ENCODE measurements around the gene SMAD9.

The SMAD9 gene

GRCh38 chr13:36875431-36875830 lies 44.6 kb downstream of the SMAD9 start:
- H3K4me3 ChIP-seq (replicated peaks; ENCODE audit: low read depth, low read length), result no peak overlapping the region
- DNase-seq (ENCODE audit: extremely low read depth, low read depth), result no peak
- TF ChIP-seq CTCF (IDR thresholded peaks at IDR 0.05; ENCODE audit: low read depth, low read length, missing control alignments), result no peak

GRCh38 chr13:36872621-36873020 lies 47.4 kb downstream of the SMAD9 start:
- no peak for DNase-seq (ENCODE audit: extremely low read depth, low read depth)
- no peak for TF ChIP-seq CTCF (IDR thresholded peaks at IDR 0.05; ENCODE audit: low read depth, low read length, missing control alignments)
- no peak overlapping the region for H3K4me3 ChIP-seq (replicated peaks; ENCODE audit: low read depth, low read length)

GRCh38 chr13:36870050-36870692 lies 49.9 kb downstream of the SMAD9 start:
- no peak for DNase-seq (ENCODE audit: extremely low read depth, low read depth)
- TF ChIP-seq CTCF (IDR thresholded peaks at IDR 0.05; ENCODE audit: low read depth, low read length, missing control alignments), result no peak
- H3K4me3 ChIP-seq (replicated peaks; ENCODE audit: low read depth, low read length), result no peak overlapping the region

GRCh38 chr13:36866232-36866631 lies 53.8 kb downstream of the SMAD9 start:
- no peak overlapping the region for H3K4me3 ChIP-seq (replicated peaks; ENCODE audit: low read depth, low read length)
- no peak for DNase-seq (ENCODE audit: extremely low read depth, low read depth)
- TF ChIP-seq CTCF (IDR thresholded peaks at IDR 0.05; ENCODE audit: low read depth, low read length, missing control alignments), result no peak

- no peak for TF ChIP-seq CTCF (IDR thresholded peaks at IDR 0.05; ENCODE audit: low read depth, low read length, missing control alignments)
- no peak overlapping the region for H3K4me3 ChIP-seq (replicated peaks; ENCODE audit: low read depth, low read length)
- no peak for DNase-seq (ENCODE audit: extremely low read depth, low read depth)
These were observed 54.8 kb downstream of the SMAD9 start for GRCh38 chr13:36865265-36865664.

GRCh38 chr13:36862722-36863121 lies 57.3 kb downstream of the SMAD9 start:
- no peak for DNase-seq (ENCODE audit: extremely low read depth, low read depth)
- no peak overlapping the region for H3K4me3 ChIP-seq (replicated peaks; ENCODE audit: low read depth, low read length)
- TF ChIP-seq CTCF (IDR thresholded peaks at IDR 0.05; ENCODE audit: low read depth, low read length, missing control alignments), result no peak
